H1 (cell line): ENCODE measurements around the gene CCDC183. TPM values are rescaled to one million over a fixed set of nuclear protein-coding genes. Genes with fewer than 3 reads are reported as not detected.

ENCODE experiments used
- PHF8 ChIP-seq: fragments of 200-600 bp; sonication (generic); conservative IDR thresholded peaks from 2 replicates; pipeline ENCODE4 v1.7.1; 2012; ENCODE audit warnings: low read depth, mild to moderate bottlenecking, inconsistent platforms, low read length, moderate library complexity
- YY1 ChIP-seq: IDR thresholded peaks from 2 replicates; pipeline ENCODE4 v1.6.1; 2011; ENCODE audit warnings: low read depth, mild to moderate bottlenecking, low read length
- polyA plus RNA-seq, 7 experiments: library from polyadenylated mRNA; depleted of rRNA in 3 of 7; stranded (reverse) in 5 of 7; unstranded in 2 of 7; fragments of >200 nt in 5 of 7; fragments of 200-250 nt in 2 of 7; gene quantifications; 1 replicate in 5 of 7; 2 replicates in 1 of 7; 4 replicates in 1 of 7; pipeline versions ENCODE4 v1.2.1 to v1.2.3, GENCODE V29; 2011 to 2013; ENCODE audit warnings: missing spikeins in 2 of 7, mixed read lengths in 2 of 7
- total RNA-seq: library from RNA; stranded (reverse); fragmentation: NEBNext Ultra II Directional; extraction: Animal tissue kit (Norgen Biotek cat#: 25700); gene quantifications from 2 replicates; pipeline ENCODE4 v1.2.1, GENCODE V29; 2021
- TF ChIP-seq, protein P1 (sequence below): IDR thresholded peaks from 2 replicates; pipeline ENCODE4 v1.6.1; 2012; ENCODE audit warnings: inconsistent platforms

Gene CCDC183
- total and polyA plus RNA-seq, 2 of the 8 experiments (the other 6 are each of a cell fraction or from before 2014, with no cell fraction given) = 0.51 to 1.6 TPM

DNA sequence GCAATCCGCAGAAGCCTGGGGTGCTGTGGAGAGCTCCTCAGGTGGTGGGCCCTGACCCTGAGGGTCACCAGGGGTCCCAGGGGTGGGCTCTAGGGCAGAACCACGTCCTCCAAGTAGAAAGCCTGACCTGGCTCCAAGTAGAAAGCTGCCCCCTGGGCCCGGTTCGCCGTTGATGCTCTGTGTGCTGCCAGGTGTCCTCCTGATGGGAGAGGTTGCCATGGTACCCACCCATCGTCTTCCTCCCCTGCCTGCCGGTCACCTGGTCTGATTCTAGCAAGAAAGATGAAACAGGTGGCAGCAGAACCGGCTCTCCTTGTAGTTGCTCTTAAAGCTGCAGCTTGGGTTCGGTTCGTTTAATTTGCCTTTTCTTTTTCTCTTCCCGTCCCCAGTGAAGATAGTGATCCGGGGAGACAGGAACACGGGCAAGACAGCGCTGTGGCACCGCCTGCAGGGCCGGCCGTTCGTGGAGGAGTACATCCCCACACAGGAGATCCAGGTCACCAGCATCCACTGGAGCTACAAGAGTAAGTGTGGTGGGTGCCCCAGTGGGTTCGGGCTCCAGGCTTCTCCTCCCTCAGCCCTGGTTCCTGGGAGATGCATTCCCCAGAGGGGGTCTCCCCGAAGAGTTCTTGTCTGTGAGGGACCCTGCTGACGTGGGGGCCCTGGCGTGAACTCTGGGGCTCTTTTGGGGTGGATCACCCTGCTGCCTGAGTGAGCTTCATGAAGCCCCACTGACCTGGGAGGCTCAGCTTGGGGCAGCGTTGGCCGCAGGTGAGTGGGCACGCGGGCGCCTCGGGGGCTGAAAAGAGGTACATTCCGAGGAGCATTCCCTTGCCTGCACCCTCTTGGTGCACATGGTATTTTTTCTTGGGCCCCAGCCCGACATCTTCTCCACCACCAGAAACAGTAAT is 27.3 kb downstream of the CCDC183 start (continued):
- TF ChIP-seq YY1 (no peak), PHF8 (no peak)
- TF ChIP-seq, protein P1, sequence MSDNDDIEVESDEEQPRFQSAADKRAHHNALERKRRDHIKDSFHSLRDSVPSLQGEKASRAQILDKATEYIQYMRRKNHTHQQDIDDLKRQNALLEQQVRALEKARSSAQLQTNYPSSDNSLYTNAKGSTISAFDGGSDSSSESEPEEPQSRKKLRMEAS = no peak
